Left ventricle myocardium superior (tissue), 1 donor: ENCODE data around the gene SUMO3. TPM values are rescaled to one million over a fixed set of nuclear protein-coding genes. Genes with fewer than 3 reads are reported as not detected.

Source experiments
- total RNA-seq: library from RNA; stranded (reverse); fragmentation: NEBNext Ultra II Directional; extraction: Animal tissue kit (Norgen Biotek cat#: 25700); gene quantifications from one replicate; pipeline ENCODE4 v1.2.1, GENCODE V29; 2021
- donor health status: DM: no; HTN: yes; CAD: no; lungs with severe emphysema.

SUMO3 gene
- total RNA-seq, 1 donor from 2014 or later: 72.2 TPM

Other genes starting within 250 kb of the SUMO3 start
- gene KRTAP10-4, start 244.3 kb downstream of the SUMO3 start, total RNA-seq: not detected
- not detected for gene KRTAP10-5, start 237.5 kb downstream of the SUMO3 start, total RNA-seq
- not detected for gene KRTAP10-6, start 225.6 kb downstream of the SUMO3 start, total RNA-seq
- gene KRTAP10-7, start 217.5 kb downstream of the SUMO3 start, total RNA-seq: not detected
- gene KRTAP10-8, start 206.0 kb downstream of the SUMO3 start, total RNA-seq: not detected
- gene KRTAP10-9, start 191.0 kb downstream of the SUMO3 start, total RNA-seq: not detected
- gene KRTAP10-10, start 180.7 kb downstream of the SUMO3 start, total RNA-seq: not detected
- not detected for gene KRTAP10-11, start 171.6 kb downstream of the SUMO3 start, total RNA-seq
- gene KRTAP12-4, start 163.4 kb downstream of the SUMO3 start, total RNA-seq: not detected
- not detected for gene KRTAP12-3, start 160.1 kb downstream of the SUMO3 start, total RNA-seq
- gene KRTAP12-2, start 151.1 kb downstream of the SUMO3 start, total RNA-seq: not detected
- not detected for gene KRTAP12-1, start 135.9 kb downstream of the SUMO3 start, total RNA-seq
- gene KRTAP10-12, start 120.9 kb downstream of the SUMO3 start, total RNA-seq: not detected
- 2.7 TPM for gene TSPEAR, start 106.5 kb downstream of the SUMO3 start, total RNA-seq
- gene UBE2G2, start 16.2 kb downstream of the SUMO3 start, total RNA-seq: 70.0 TPM
- 143 TPM for gene PTTG1IP, start 55.6 kb upstream of the SUMO3 start, total RNA-seq
- 26.5 TPM for gene ITGB2, start 102.8 kb upstream of the SUMO3 start, total RNA-seq
- gene SLX9, start 122.0 kb upstream of the SUMO3 start, total RNA-seq: 69.9 TPM